Stimulated activated CD8-positive, alpha-beta memory T cell treated with anti-CD3 and anti-CD28 coated beads, Interleukin-12 subunit alpha, Interleukin-12 subunit beta, amount 100 ng/mL, for 4 hours (primary cell): Measurements from ENCODE around the gene DIPK1B.
A peak's percentile ranks its signal among the peaks of the same experiment; 100 is the strongest.
"Not testable (repeated sequence)": the region's sequence is repeated elsewhere in the genome, so short reads cannot be mapped to it uniquely, and the experiment has no call there.

Source experiments
- DNase-seq: peaks from one replicate; pipeline ENCODE4 v3.0.0-alpha.2; 2020; ENCODE audit warnings: low read depth

Gene DIPK1B

GRCh38 chr9:136698635-136699246 lies 13.6 kb upstream of the DIPK1B start:
- DNase-seq: no peak

GRCh38 chr9:136700304-136700703 lies 12.1 kb upstream of the DIPK1B start:
- DNase-seq: no peak

GRCh38 chr9:136700959-136701667 lies 11.3 kb upstream of the DIPK1B start:
- peak; percentile 21 for DNase-seq

- DNase-seq: no peak
Measured at GRCh38 chr9:136701668-136702053, 10.7 kb upstream of the DIPK1B start.

- no peak for DNase-seq
Measured at GRCh38 chr9:136703276-136703860, 9.0 kb upstream of the DIPK1B start.

GRCh38 chr9:136704741-136705140 lies 7.6 kb upstream of the DIPK1B start:
- DNase-seq: not testable (repeated sequence)

GRCh38 chr9:136705564-136705963 lies 6.8 kb upstream of the DIPK1B start:
- no peak for DNase-seq

- no peak for DNase-seq
Measured at GRCh38 chr9:136707011-136707410, 5.4 kb upstream of the DIPK1B start.

- DNase-seq: no peak
Measured at GRCh38 chr9:136707849-136708517, 4.4 kb upstream of the DIPK1B start.

- DNase-seq: no peak
Measured at GRCh38 chr9:136709454-136710109, 2.8 kb upstream of the DIPK1B start.

- no peak for DNase-seq
Measured at GRCh38 chr9:136710543-136710942, 1.8 kb upstream of the DIPK1B start.

- not testable (repeated sequence) for DNase-seq
Measured at GRCh38 chr9:136711219-136711648, 1.1 kb upstream of the DIPK1B start.

- DNase-seq: no peak
Measured at GRCh38 chr9:136712690-136713544, 545 bp downstream of the DIPK1B start.

- DNase-seq: no peak
Measured at GRCh38 chr9:136713550-136713949, 1.2 kb downstream of the DIPK1B start.

- DNase-seq: no peak
Measured at GRCh38 chr9:136714096-136714892, 1.9 kb downstream of the DIPK1B start.

GRCh38 chr9:136714893-136715274 lies 2.5 kb downstream of the DIPK1B start:
- no peak for DNase-seq

- no peak for DNase-seq
Measured at GRCh38 chr9:136717399-136717798, 5.0 kb downstream of the DIPK1B start.

GRCh38 chr9:136718345-136719194 lies 6.2 kb downstream of the DIPK1B start:
- no peak for DNase-seq

- no peak for DNase-seq
Measured at GRCh38 chr9:136719195-136719880, 7.0 kb downstream of the DIPK1B start.
